GM12878 (cell line): ENCODE data around the gene RXFP1.

Source experiments
- POLR2A ChIP-seq: IDR thresholded peaks from 2 replicates; pipeline ENCODE4 v1.6.1; 2011; ENCODE audit warnings: low read depth, mild to moderate bottlenecking, low read length
- PRDM15 ChIP-seq: fragments of 450-650 bp; formaldehyde crosslinking; IDR thresholded peaks from 2 replicates; pipeline ENCODE4 v1.4.0; 2020; ENCODE audit warnings: mild to moderate bottlenecking, moderate library complexity
- REST ChIP-seq: IDR thresholded peaks from 2 replicates; pipeline ENCODE4 v1.6.1; 2012; ENCODE audit warnings: mild to moderate bottlenecking, low read depth, low read length

- TF ChIP-seq POLR2A (peak; percentile 89), PRDM15 (CRISPR knock-in tag) (no peak), REST (no peak)
Measured at GRCh38 chr4:158671915-158672806, 150.5 kb downstream of the RXFP1 start, which contains the start of gene ETFDH.
